Spleen (tissue), 11 donors: Measurements from ENCODE around the gene BOD1L1. TPM values are rescaled to one million over a fixed set of nuclear protein-coding genes. Genes with fewer than 3 reads are reported as not detected.

Experiments
- DNase-seq: peaks from one replicate; pipeline ENCODE4 v3.0.0-alpha.2; 2020
- H3K27ac ChIP-seq, 8 donors: fragments of 200-600 bp; sonication (generic) in 7 of 8; 1 replicate in 4 of 8; 2 replicates in 4 of 8; pipeline versions ENCODE4 v1.5.0 to v1.8.0; 2016 to 2021; ENCODE audit warnings: inconsistent platforms in 4 of 8, mild to moderate bottlenecking in 4 of 8, moderate library complexity in 1 of 8
- H3K27me3 ChIP-seq, 7 donors: fragments of 200-600 bp; sonication (generic) in 6 of 7; replicated peaks in 1 of 7; 1 replicate in 4 of 7; 2 replicates in 3 of 7; pipeline versions ENCODE4 v1.5.0 to v1.8.0; 2016 to 2021; ENCODE audit warnings: inconsistent platforms in 3 of 7, mild to moderate bottlenecking in 1 of 7
- H3K36me3 ChIP-seq, 6 donors: fragments of 200-600 bp; sonication (generic) in 5 of 6; 1 replicate in 4 of 6; 2 replicates in 2 of 6; pipeline versions ENCODE4 v1.5.0 to v1.8.0; 2016 to 2021; ENCODE audit warnings: inconsistent platforms in 2 of 6
- H3K4me1 ChIP-seq, 6 donors: fragments of 200-600 bp; sonication (generic) in 5 of 6; 1 replicate in 3 of 6; 2 replicates in 3 of 6; pipeline versions ENCODE4 v1.5.0 to v1.8.0; 2016 to 2021; ENCODE audit warnings: inconsistent platforms in 3 of 6
- H3K4me3 ChIP-seq, 8 donors: fragments of 200-600 bp; sonication (generic) in 7 of 8; 1 replicate in 4 of 8; 2 replicates in 4 of 8; pipeline versions ENCODE4 v1.5.0 to v1.8.0; 2016 to 2021; ENCODE audit warnings: inconsistent platforms in 4 of 8, mild to moderate bottlenecking in 4 of 8, moderate library complexity in 2 of 8
- H3K9me3 ChIP-seq, 8 donors: fragments of 200-600 bp; sonication (generic) in 7 of 8; 1 replicate in 4 of 8; 2 replicates in 4 of 8; pipeline versions ENCODE4 v1.5.0 to v1.8.0; 2016 to 2021; ENCODE audit warnings: inconsistent platforms in 4 of 8
- POLR2A ChIP-seq, 3 donors: fragments of 450-650 bp; IDR thresholded peaks; one replicate each; pipeline ENCODE4 v1.5.1; 2017; ENCODE audit warnings: antibody characterized with exemption in 3 of 3, mild to moderate bottlenecking in 1 of 3
- POLR2AphosphoS5 ChIP-seq, 3 donors: sonication (generic); formaldehyde crosslinking; IDR thresholded peaks; one replicate each; pipeline ENCODE4 v1.5.1; 2017; ENCODE audit warnings: antibody characterized with exemption in 3 of 3
- WGBS, 5 donors: extraction: QIAGEN DNeasy Blood & Tissue Kit in 3 of 5; methylation state at CpG; one replicate each; pipeline versions ENCODE4 v1.1.5 to v1.1.7; 2013 to 2018; 5-methylcytosine and 5-hydroxymethylcytosine counted together
- intact Hi-C: fragments of 100-400 bp; cut with DNase I; formaldehyde crosslinking; loops from one replicate; pipeline ENCODE4 v1.15.0; 2023; ENCODE audit warnings: low total_unique reads
- polyA plus RNA-seq, 3 donors: library from polyadenylated mRNA; stranded (reverse); fragments of 200-250 nt; gene quantifications; one replicate each; pipeline ENCODE4 v1.2.1, GENCODE V29; 2013
- total RNA-seq, 7 donors: library from RNA; depleted of rRNA in 3 of 7; stranded (reverse); fragments of >200 nt in 3 of 7; fragmentation: NEBNext Ultra II Directional in 4 of 7; extraction: Animal tissue kit (Norgen Biotek cat#: 25700) in 4 of 7; gene quantifications; one replicate each; pipeline versions ENCODE4 v1.1.0 to v1.2.1, GENCODE V29; 2016 to 2021
- TF ChIP-seq, protein P1 (sequence below), 11 experiments: fragments of 200-600 bp in 7 of 11; fragments of 450-650 bp in 4 of 11; sonication (generic) in 4 of 11; IDR thresholded peaks in 8 of 11; conservative IDR thresholded peaks in 3 of 11; 1 replicate in 7 of 11; 2 replicates in 4 of 11; pipeline versions ENCODE4 v1.4.0 to v1.8.0; 2016 to 2021; ENCODE audit warnings: antibody characterized with exemption in 11 of 11, inconsistent platforms in 4 of 11, mild to moderate bottlenecking in 1 of 11
- donor health status: healthy with polysubstance abuse.
- donor health status: DM: no; HTN: no; CAD: no; lungs with moderate emphysema.
- donor health status: DM: no; HTN: no; CAD: no.
- donor health status: Bipolar disorder and iron deficiency.
- donor health status: healthy.
- donor health status: DM: no; HTN: no; CAD: no.
- donor health status: DM: yes; HTN: yes; CAD: no.

BOD1L1 gene
- total and polyA plus RNA-seq, 10 donors: 16.2 to 83.3 (median 69.4) TPM

DNA sequence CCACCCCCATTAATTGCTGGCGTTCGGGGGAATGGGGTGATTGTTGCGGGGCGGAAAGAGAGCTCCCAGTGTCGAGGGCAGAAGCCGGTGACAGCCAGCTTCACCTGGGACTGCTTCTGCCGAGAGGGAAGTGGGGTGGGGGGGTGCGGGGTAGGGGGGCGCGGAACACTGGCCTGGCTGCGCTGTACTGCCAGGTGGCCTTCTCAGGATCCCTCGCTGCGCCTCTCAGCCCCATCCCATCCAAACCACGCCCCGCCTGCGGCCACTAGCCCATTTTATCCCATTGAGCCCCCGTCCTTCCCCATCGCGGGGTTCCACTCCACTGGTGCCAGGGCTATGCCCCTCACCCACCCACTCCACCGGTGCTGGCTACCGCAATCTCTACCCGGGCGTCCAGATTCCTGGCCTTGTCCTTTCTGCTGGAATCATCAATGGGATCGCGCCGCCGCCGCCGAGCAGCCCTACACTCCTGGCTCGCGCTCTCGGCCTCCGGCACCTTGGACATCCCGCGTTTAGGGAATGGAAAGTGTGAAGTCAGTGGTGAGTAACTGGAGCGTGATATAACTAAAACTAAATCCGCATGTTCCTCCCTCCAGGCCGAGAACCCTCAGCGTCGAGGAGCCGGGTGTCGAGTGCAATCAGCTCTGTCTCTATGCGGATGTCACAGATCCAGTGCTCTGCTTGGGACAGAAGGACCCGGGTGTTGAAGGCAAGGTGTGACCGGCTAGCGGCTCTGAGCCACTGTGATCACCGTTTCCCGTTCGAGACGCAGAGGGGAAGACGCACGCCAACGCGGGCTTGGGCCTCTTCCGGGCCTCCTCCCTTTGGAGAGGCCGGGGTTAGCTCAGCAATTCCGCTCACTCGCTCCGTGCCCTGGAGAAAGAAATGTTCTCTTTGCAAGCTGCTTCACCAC, 103.7 kb downstream of the BOD1L1 start:
- Histone ChIP-seq H3K27ac (no peak overlapping the region), H3K27me3 (peaks cover 9 to 91% (median 85%) of the 10 kb centered on the region in 7 donors), H3K36me3 (no peaks in the 10 kb centered on the region), H3K9me3 (peaks cover 0 to 21% (median 15%) of the 10 kb centered on the region in 8 donors), H3K4me1 (peaks cover 3 to 39% (median 26%) of the 10 kb centered on the region in 6 donors), H3K4me3 (peak overlapping the region in 1 of 8 donors; percentile 48)
- no peak for DNase-seq
- WGBS, 5 donors: 22 to 40% (median 28%) methylated on average over 33 to 59 of the region's 59 CpGs
- TF ChIP-seq POLR2A (IDR thresholded peaks at IDR 0.05) (no peak), POLR2AphosphoS5 (IDR thresholded peaks at IDR 0.05) (no peak)
- TF ChIP-seq, protein P1, sequence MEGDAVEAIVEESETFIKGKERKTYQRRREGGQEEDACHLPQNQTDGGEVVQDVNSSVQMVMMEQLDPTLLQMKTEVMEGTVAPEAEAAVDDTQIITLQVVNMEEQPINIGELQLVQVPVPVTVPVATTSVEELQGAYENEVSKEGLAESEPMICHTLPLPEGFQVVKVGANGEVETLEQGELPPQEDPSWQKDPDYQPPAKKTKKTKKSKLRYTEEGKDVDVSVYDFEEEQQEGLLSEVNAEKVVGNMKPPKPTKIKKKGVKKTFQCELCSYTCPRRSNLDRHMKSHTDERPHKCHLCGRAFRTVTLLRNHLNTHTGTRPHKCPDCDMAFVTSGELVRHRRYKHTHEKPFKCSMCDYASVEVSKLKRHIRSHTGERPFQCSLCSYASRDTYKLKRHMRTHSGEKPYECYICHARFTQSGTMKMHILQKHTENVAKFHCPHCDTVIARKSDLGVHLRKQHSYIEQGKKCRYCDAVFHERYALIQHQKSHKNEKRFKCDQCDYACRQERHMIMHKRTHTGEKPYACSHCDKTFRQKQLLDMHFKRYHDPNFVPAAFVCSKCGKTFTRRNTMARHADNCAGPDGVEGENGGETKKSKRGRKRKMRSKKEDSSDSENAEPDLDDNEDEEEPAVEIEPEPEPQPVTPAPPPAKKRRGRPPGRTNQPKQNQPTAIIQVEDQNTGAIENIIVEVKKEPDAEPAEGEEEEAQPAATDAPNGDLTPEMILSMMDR (IDR thresholded peaks at IDR 0.05 in 8 of 11, conservative IDR thresholded peaks at IDR 0.05 in 3 of 11): no peak
- intact Hi-C loops: no loop called here

DNA sequence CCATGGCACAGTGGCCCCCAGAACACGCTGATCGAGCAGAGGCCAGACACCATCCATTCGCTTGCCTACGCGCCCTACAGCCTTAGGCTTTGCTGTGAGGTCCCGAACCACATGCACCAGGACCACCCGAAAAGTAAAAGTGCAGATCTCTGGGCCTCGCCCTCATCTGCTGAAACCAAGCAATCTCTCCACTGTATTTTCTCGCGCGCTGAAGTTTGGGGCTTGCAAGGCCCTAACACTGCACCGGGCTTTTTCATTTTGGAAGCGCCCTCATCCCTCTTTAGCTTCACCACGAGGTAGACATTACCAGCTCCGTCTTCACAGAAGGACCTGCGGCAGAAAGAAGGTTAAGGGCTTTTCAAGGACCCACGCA, 104.4 kb downstream of the BOD1L1 start:
- H3K4me3 ChIP-seq: peak overlapping the region in 1 of 8 donors; percentile 48
- H3K4me1 ChIP-seq: peaks cover 2 to 31% (median 19%) of the 10 kb centered on the region in 6 donors
- no peak for TF ChIP-seq POLR2AphosphoS5 (IDR thresholded peaks at IDR 0.05)
- no peak for TF ChIP-seq POLR2A (IDR thresholded peaks at IDR 0.05)
- TF ChIP-seq, protein P1 (IDR thresholded peaks at IDR 0.05 in 8 of 11, conservative IDR thresholded peaks at IDR 0.05 in 3 of 11): no peak
- no peak overlapping the region for H3K27ac ChIP-seq
- peaks cover 9 to 89% (median 77%) of the 10 kb centered on the region in 7 donors for H3K27me3 ChIP-seq
- no peak for DNase-seq
- H3K36me3 ChIP-seq: no peaks in the 10 kb centered on the region
- intact Hi-C loops: no loop called here
- H3K9me3 ChIP-seq: peaks cover 0 to 21% (median 15%) of the 10 kb centered on the region in 8 donors
- WGBS, 5 donors: 14 to 41% (median 24%) methylated on average over 16 to 17 of the region's 17 CpGs

DNA sequence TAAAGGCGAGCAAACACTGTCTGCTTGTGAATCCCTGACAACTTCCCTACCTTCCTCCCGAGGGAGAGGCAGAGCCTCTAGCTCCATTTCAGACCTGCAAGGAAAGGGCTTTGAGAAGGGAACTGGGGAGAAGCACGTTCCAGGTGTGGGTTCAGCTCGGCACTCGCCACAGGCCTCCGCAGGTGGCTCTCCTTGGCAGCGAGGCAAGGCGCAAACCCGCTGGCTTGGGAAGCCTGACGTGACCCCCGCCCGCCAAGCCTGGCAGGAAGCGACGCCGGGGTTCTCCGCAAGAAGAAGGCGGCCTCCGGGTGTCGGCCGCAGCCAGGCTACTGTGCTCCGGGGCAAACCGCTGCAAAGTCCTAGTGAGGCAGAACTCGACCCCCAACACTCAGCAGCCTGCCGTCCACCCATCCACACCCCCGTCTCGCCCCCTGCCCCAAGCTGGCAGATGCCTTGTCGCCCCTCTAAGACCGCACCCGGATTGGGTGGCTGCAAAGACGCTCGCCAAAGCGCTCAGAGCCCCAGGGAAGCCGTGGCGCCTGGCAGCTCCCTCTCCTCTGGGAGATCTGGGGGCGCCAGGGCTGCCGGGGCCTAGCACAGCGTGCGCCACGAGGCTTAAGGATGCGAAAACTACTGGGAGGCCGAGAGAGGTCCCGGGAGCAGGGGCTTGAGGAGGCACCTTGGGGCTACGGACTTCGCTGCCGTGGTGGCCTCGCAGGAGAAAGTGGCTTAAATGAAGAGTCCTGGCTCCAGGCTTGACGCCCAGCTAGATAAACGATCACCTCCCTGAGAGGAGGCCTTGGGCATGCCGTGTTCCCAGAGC, 105.0 kb downstream of the BOD1L1 start:
- H3K36me3 ChIP-seq: no peaks in the 10 kb centered on the region
- no peak overlapping the region for H3K27ac ChIP-seq
- 10 to 24% (median 11%) methylated on average over 46 to 49 of the region's 49 CpGs for WGBS, 5 donors
- H3K9me3 ChIP-seq: peaks cover 0 to 21% (median 15%) of the 10 kb centered on the region in 8 donors
- TF ChIP-seq POLR2AphosphoS5 (IDR thresholded peaks at IDR 0.05): no peak
- TF ChIP-seq POLR2A (IDR thresholded peaks at IDR 0.05): no peak
- TF ChIP-seq, protein P1 (IDR thresholded peaks at IDR 0.05 in 8 of 11, conservative IDR thresholded peaks at IDR 0.05 in 3 of 11): no peak
- intact Hi-C loops: no loop called here
- DNase-seq: peak; percentile 69
- peaks cover 9 to 84% (median 71%) of the 10 kb centered on the region in 7 donors for H3K27me3 ChIP-seq
- H3K4me1 ChIP-seq: peaks cover 0 to 25% (median 13%) of the 10 kb centered on the region in 6 donors
- peak overlapping the region in 3 of 8 donors; percentile 11 to 48 (median 22) for H3K4me3 ChIP-seq
